NCI-H2227 (cell line): ENCODE measurements around the gene ARPC4.
"Not testable (repeated sequence)": the region's sequence is repeated elsewhere in the genome, so short reads cannot be mapped to it uniquely, and the experiment has no call there.

ENCODE experiments used
- DNase-seq: peaks from one replicate; lab custom pipeline; 2025; ENCODE audit not compliant: unreplicated experiment; lab: John Stamatoyannopoulos, UW

The ARPC4 gene

GRCh38 chr3:9851383-9851782 is 58.5 kb downstream of the ARPC4 start:
- DNase-seq: not testable (repeated sequence)

GRCh38 chr3:9851926-9852325 is 59.0 kb downstream of the ARPC4 start:
- DNase-seq: not testable (repeated sequence)

GRCh38 chr3:9852528-9852927 is 59.6 kb downstream of the ARPC4 start:
- no peak for DNase-seq

- DNase-seq: not testable (repeated sequence)
Measured at GRCh38 chr3:9854291-9854940, 61.5 kb downstream of the ARPC4 start.

- DNase-seq: no peak
Measured at GRCh38 chr3:9855594-9855993, 62.7 kb downstream of the ARPC4 start.
